ENCODE results near the gene RPS21. TPM values are rescaled to one million over a fixed set of nuclear protein-coding genes. Genes with fewer than 3 reads are reported as not detected.
A peak's percentile ranks its signal among the peaks of the same experiment; 100 is the strongest.

RPS21 gene
- total and polyA plus RNA-seq, 2 of the 13 experiments (the other 11 are each of a cell fraction or from before 2014, with no cell fraction given), result 2,647 to 11,063 TPM

- TF ChIP-seq ZNF567 (CRISPR knock-in tag; IDR thresholded peaks at IDR 0.05; ENCODE audit: borderline replicate concordance), result no peak
- no peak for TF ChIP-seq ZNF776 (CRISPR knock-in tag; IDR thresholded peaks at IDR 0.05)
- TF ChIP-seq NR0B2 (CRISPR knock-in tag; IDR thresholded peaks at IDR 0.05), result 0 out of 2 replicates have a peak, but pooled peaks have one; percentile 37
- no peak for TF ChIP-seq TARDBP (CRISPR knock-in tag; IDR thresholded peaks at IDR 0.05)
- TF ChIP-seq RELA (CRISPR knock-in tag; IDR thresholded peaks at IDR 0.05), result no peak
- 0 out of 2 replicates have a peak, but pooled peaks have one; percentile 20 for TF ChIP-seq KDM5B (CRISPR knock-in tag; IDR thresholded peaks at IDR 0.05; ENCODE audit: borderline replicate concordance)
- no peak for TF ChIP-seq ATF7-NPFF (CRISPR knock-in tag; IDR thresholded peaks at IDR 0.05; ENCODE audit: low read depth)
- 0 out of 2 replicates have a peak, but pooled peaks have one; percentile 55 for TF ChIP-seq DNMT1 (CRISPR knock-in tag; IDR thresholded peaks at IDR 0.05)
- TF ChIP-seq ZNF446 (CRISPR knock-in tag; IDR thresholded peaks at IDR 0.05), result 0 out of 2 replicates have a peak, but pooled peaks have one; percentile 29
- TF ChIP-seq AGO2 (optimal IDR thresholded peaks at IDR 0.05; ENCODE audit: low read depth, low read length), result peak; percentile 90
- no peak for TF ChIP-seq BRD4 (CRISPR knock-in tag; IDR thresholded peaks at IDR 0.05)
- peak; percentile 62 for TF ChIP-seq AGO1 (IDR thresholded peaks at IDR 0.05; ENCODE audit: low read depth, low read length, poor library complexity, severe bottlenecking)
- TF ChIP-seq ERF (CRISPR knock-in tag; IDR thresholded peaks at IDR 0.05), result no peak
- TF ChIP-seq ZIK1 (CRISPR knock-in tag; IDR thresholded peaks at IDR 0.05; ENCODE audit: borderline replicate concordance, low read depth), result no peak
- TF ChIP-seq KMT2B (CRISPR knock-in tag; IDR thresholded peaks at IDR 0.05), result no peak
- TF ChIP-seq YY1 (IDR thresholded peaks at IDR 0.05; ENCODE audit: insufficient read depth, insufficient replicate concordance, low read depth, low read length), result peak; percentile 12
- no peak for TF ChIP-seq DMAP1 (CRISPR knock-in tag; IDR thresholded peaks at IDR 0.05)
- no peak for TF ChIP-seq ZNF784 (CRISPR knock-in tag; IDR thresholded peaks at IDR 0.05; ENCODE audit: borderline replicate concordance)
- no peak for TF ChIP-seq HNRNPLL (IDR thresholded peaks at IDR 0.05; ENCODE audit: low read depth, low read length, poor library complexity, severe bottlenecking)
- TF ChIP-seq PAX8 (CRISPR knock-in tag; IDR thresholded peaks at IDR 0.05; ENCODE audit: borderline replicate concordance), result no peak
- 0 out of 2 replicates have a peak, but pooled peaks have one; percentile 20 for TF ChIP-seq HDAC1 (CRISPR knock-in tag; IDR thresholded peaks at IDR 0.05)
- peak; percentile 56 for TF ChIP-seq ZNF687 (CRISPR knock-in tag; IDR thresholded peaks at IDR 0.05)
- TF ChIP-seq NONO (IDR thresholded peaks at IDR 0.05), result no peak
- peak; percentile 11; the same call in 1 of the 2 replicates for TF ChIP-seq NONO (CRISPR knock-in tag; conservative IDR thresholded peaks at IDR 0.05)
These were observed 36.7 kb upstream of the RPS21 start (continued) for GRCh38 chr20:62350098-62350628.

Data from HepG2 (cell line).